Bronchial epithelial cell (primary cell): ENCODE measurements around the gene MYO9A. TPM values are rescaled to one million over a fixed set of nuclear protein-coding genes. Genes with fewer than 3 reads are reported as not detected.

Experiments used
- DNase-seq: peaks from one replicate; pipeline ENCODE4 v3.0.0-alpha.2; 2010; ENCODE audit warnings: low read depth
- FAIRE-seq: peaks from 2 replicates; lab custom pipeline; 2011; peaks lifted over from hg19 to GRCh38; lab: Jason Lieb, UNC
- H3K27me3 ChIP-seq: 2 replicates; pipeline ENCODE4 v1.5.1; 2011; ENCODE audit warnings: low read length; ENCODE audit not compliant: control insufficient read depth, insufficient read depth
- H3K36me3 ChIP-seq: 2 replicates; pipeline ENCODE4 v1.5.1; 2011; ENCODE audit warnings: low read length; ENCODE audit not compliant: control insufficient read depth, insufficient read depth
- H3K4me3 ChIP-seq: 2 replicates; pipeline ENCODE4 v1.5.1; 2011; ENCODE audit warnings: mild to moderate bottlenecking, low read depth, low read length, control low read depth
- CTCF ChIP-seq: IDR thresholded peaks from 2 replicates; pipeline ENCODE4 v1.5.1; 2011; ENCODE audit warnings: mild to moderate bottlenecking, moderate library complexity, low read length, control low read depth, inconsistent platforms; ENCODE audit not compliant: insufficient read depth, severe bottlenecking
- total RNA-seq: library from RNA; depleted of rRNA; stranded (reverse); fragments of >200 nt; gene quantifications from 2 replicates; pipeline ENCODE4 v1.2.1, GENCODE V29; 2014

Gene MYO9A
- total RNA-seq, 1 donor from 2014 or later: 29.7 TPM

- no peak for FAIRE-seq
- no peak for TF ChIP-seq CTCF
- H3K36me3 ChIP-seq: no peaks in the 10 kb centered on the region
- H3K4me3 ChIP-seq: peak overlapping the region; percentile 23
- no peaks in the 10 kb centered on the region for H3K27me3 ChIP-seq
- peak; percentile 83 for DNase-seq
Measured at GRCh38 chr15:72155003-72155621, 37.2 kb upstream of the MYO9A start.

GRCh38 chr15:72154316-72154715 lies 36.4 kb upstream of the MYO9A start:
- Histone ChIP-seq H3K36me3 (no peaks in the 10 kb centered on the region), H3K27me3 (no peaks in the 10 kb centered on the region), H3K4me3 (no peak overlapping the region)
- no peak for FAIRE-seq
- no peak for TF ChIP-seq CTCF
- no peak for DNase-seq

- Histone ChIP-seq H3K36me3 (no peaks in the 10 kb centered on the region), H3K27me3 (no peaks in the 10 kb centered on the region), H3K4me3 (no peak overlapping the region)
- TF ChIP-seq CTCF: no peak
- FAIRE-seq: no peak
- no peak for DNase-seq
Measured at GRCh38 chr15:72153269-72154000, 35.5 kb upstream of the MYO9A start.

DNA sequence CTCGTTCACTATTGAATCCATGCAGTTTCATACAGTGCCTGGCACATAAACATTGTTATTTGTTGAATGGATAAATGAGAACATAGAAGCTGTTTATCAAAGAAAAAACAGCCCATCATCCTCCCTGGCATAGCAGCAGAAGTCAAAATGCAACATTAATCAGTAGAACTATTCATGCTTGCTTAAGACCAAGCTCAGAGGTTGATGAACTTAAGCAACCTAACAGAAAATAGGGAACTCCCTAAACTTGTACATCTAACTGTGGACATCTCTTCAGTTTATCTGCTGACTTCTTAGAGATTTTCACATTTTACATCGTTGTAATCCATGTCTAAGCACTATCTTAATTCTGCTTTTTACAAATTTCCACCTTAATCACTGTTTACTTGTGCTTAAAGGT lies 29.5 kb upstream of the MYO9A start:
- FAIRE-seq: no peak
- Histone ChIP-seq H3K4me3 (no peak overlapping the region), H3K27me3 (no peaks in the 10 kb centered on the region), H3K36me3 (no peaks in the 10 kb centered on the region)
- TF ChIP-seq CTCF: no peak
- no peak for DNase-seq

GRCh38 chr15:72146934-72147333 lies 29.0 kb upstream of the MYO9A start:
- DNase-seq (no peak), FAIRE-seq (no peak)
- Histone ChIP-seq H3K36me3 (no peaks in the 10 kb centered on the region), H3K4me3 (no peak overlapping the region), H3K27me3 (no peaks in the 10 kb centered on the region)
- TF ChIP-seq CTCF: no peak
